K562 (cell line): ENCODE measurements around the gene CDC6. TPM values are rescaled to one million over a fixed set of nuclear protein-coding genes. Genes with fewer than 3 reads are reported as not detected.

ENCODE experiments used
- ATAC-seq: fragments of 200-7000 bp; cut with Tn5 transposase; 3 replicates; pipeline ENCODE4 v1.9.1; 2020; ENCODE audit warnings: moderate library complexity
- BruUV-seq: library from RNA; stranded (reverse); fragments of 400-500 nt; replicated peaks from 2 replicates; lab custom pipeline; 2021; lab: Mats Ljungman, UMichigan
- CTCF ChIA-PET: fragments of 300-600 bp; formaldehyde crosslinking; extraction: SDS; loops from one replicate; lab custom pipeline; 2021; ENCODE audit warnings: low intra/inter-chr PET ratio; lab: Yijun Ruan, JAX
- POLR2A ChIA-PET: fragments of 300-600, 350-650 bp; sonication (Branson Sonifier 250); formaldehyde crosslinking; extraction: SDS; loops from one replicate; lab custom pipeline; 2021; ENCODE audit warnings: antibody characterized with exemption, inconsistent platforms; lab: Yijun Ruan, JAX
- DNase-seq, 4 experiments: peaks; one replicate each; pipeline versions ENCODE4 v3.0.0 to v3.0.0-alpha.2; 2011 to 2018; ENCODE audit warnings: low spot score in 3 of 4, mixed read lengths in 3 of 4; ENCODE audit errors: extremely low read depth in 1 of 4
- FAIRE-seq: peaks from 2 replicates; lab custom pipeline; 2011; peaks lifted over from hg19 to GRCh38; lab: Jason Lieb, UNC
- H2AFZ ChIP-seq: 2 replicates; pipeline ENCODE4 v1.6.0; 2011; ENCODE audit warnings: low read depth, low read length, control low read depth, inconsistent platforms
- H3K27ac ChIP-seq: fragments of 200-600 bp; 3 replicates; pipeline ENCODE4 v1.8.0; 2011; ENCODE audit warnings: low read depth, mild to moderate bottlenecking, control low read depth, inconsistent platforms, low read length, moderate library complexity, mixed read lengths; ENCODE audit errors: extremely low read depth
- H3K27me3 ChIP-seq, 2 experiments: fragments of 300-600 bp in 1 of 2; 2 replicates in 1 of 2; 3 replicates in 1 of 2; pipeline versions ENCODE4 v1.6.0 to v1.8.0; 2011; ENCODE audit warnings: inconsistent platforms in 2 of 2, low read length in 2 of 2, mild to moderate bottlenecking in 1 of 2, mixed read lengths in 1 of 2, moderate library complexity in 1 of 2; ENCODE audit not compliant: control insufficient read depth in 2 of 2, insufficient read depth in 2 of 2
- H3K36me3 ChIP-seq: fragments of 300-600 bp; 3 replicates; pipeline ENCODE4 v1.8.0; 2011; ENCODE audit warnings: mild to moderate bottlenecking, low read length, inconsistent platforms; ENCODE audit not compliant: control insufficient read depth, insufficient read depth
- H3K4me1 ChIP-seq, 2 experiments: fragments of 200-600 bp in 1 of 2; replicated peaks in 1 of 2; 2 replicates in 1 of 2; 3 replicates in 1 of 2; pipeline versions ENCODE4 v1.5.1 to v1.8.0; 2011; ENCODE audit warnings: inconsistent platforms in 2 of 2, low read length in 2 of 2, mild to moderate bottlenecking in 1 of 2, mixed read lengths in 1 of 2, moderate library complexity in 1 of 2; ENCODE audit not compliant: control insufficient read depth in 2 of 2, insufficient read depth in 2 of 2
- H3K4me2 ChIP-seq: 2 replicates; pipeline ENCODE4 v1.6.1; 2011; ENCODE audit warnings: low read length, control low read depth, inconsistent platforms, mixed read lengths; ENCODE audit not compliant: insufficient read depth
- H3K4me3 ChIP-seq: fragments of 200-600 bp; sonication (generic), shearing (Covaris generic); 2 replicates; pipeline ENCODE4 v1.5.1; 2016; ENCODE audit warnings: control low read depth, inconsistent platforms
- H3K79me2 ChIP-seq: fragments of 200-600 bp; 3 replicates; pipeline ENCODE4 v1.8.0; 2011; ENCODE audit warnings: low read length, inconsistent platforms; ENCODE audit not compliant: control insufficient read depth, insufficient read depth
- H3K9ac ChIP-seq, 2 experiments: 2 replicates each; pipeline versions ENCODE4 v1.6.0 to v1.6.1; 2011; ENCODE audit warnings: low read depth in 2 of 2, low read length in 2 of 2, control low read depth in 1 of 2, inconsistent platforms in 1 of 2, mild to moderate bottlenecking in 1 of 2, mixed read lengths in 1 of 2; ENCODE audit not compliant: insufficient read depth in 1 of 2
- H3K9me1 ChIP-seq: one replicate; pipeline ENCODE4 v1.6.0; 2011; ENCODE audit warnings: inconsistent platforms, mild to moderate bottlenecking, low read length, moderate library complexity; ENCODE audit not compliant: control insufficient read depth, insufficient read depth
- H3K9me3 ChIP-seq: replicated peaks from 2 replicates; pipeline ENCODE4 v1.5.1; 2011; ENCODE audit warnings: low read depth, low read length, inconsistent platforms; ENCODE audit not compliant: control insufficient read depth, insufficient read depth
- H4K20me1 ChIP-seq: replicated peaks from 2 replicates; pipeline ENCODE4 v1.6.1; 2011; ENCODE audit warnings: low read length, inconsistent platforms, mixed read lengths; ENCODE audit not compliant: control insufficient read depth, insufficient read depth
- ATF1 ChIP-seq, 2 experiments: fragments of 450-650 bp in 1 of 2; IDR thresholded peaks; 2 replicates each; pipeline ENCODE4 v1.6.1; 2016; ENCODE audit warnings: missing compliant biosample characterization in 1 of 2, missing genetic modification characterization in 1 of 2
- BMI1 ChIP-seq: fragments of 150-350 bp; IDR thresholded peaks from 2 replicates; pipeline ENCODE4 v1.6.1; 2014; ENCODE audit warnings: low read length
- CBFA2T2 ChIP-seq: fragments of 450-650 bp; conservative IDR thresholded peaks from 2 replicates; pipeline ENCODE4 v1.6.1; 2017; ENCODE audit warnings: mild to moderate bottlenecking
- CSDE1 ChIP-seq, 2 experiments: fragments of 450-650 bp; IDR thresholded peaks; 2 replicates each; pipeline ENCODE4 v1.6.1; 2016; ENCODE audit warnings: mild to moderate bottlenecking in 1 of 2
- HDAC8 ChIP-seq: fragments of 450-650 bp; IDR thresholded peaks from 2 replicates; pipeline ENCODE4 v1.6.1; 2016; ENCODE audit warnings: mild to moderate bottlenecking, missing genetic modification characterization, moderate library complexity, missing compliant biosample characterization
- KDM1A ChIP-seq, 2 experiments: fragments of 450-650 bp; IDR thresholded peaks; 2 replicates each; pipeline ENCODE4 v1.6.1; 2016; ENCODE audit warnings: mild to moderate bottlenecking in 2 of 2
- MCM5 ChIP-seq: fragments of 450-650 bp; IDR thresholded peaks from 2 replicates; pipeline ENCODE4 v1.6.1; 2016; ENCODE audit warnings: low read depth
- MEIS2 ChIP-seq: fragments of 450-650 bp; IDR thresholded peaks from 2 replicates; pipeline ENCODE4 v1.6.1; 2014; ENCODE audit warnings: mild to moderate bottlenecking; ENCODE audit not compliant: partially characterized antibody
- NKRF ChIP-seq: fragments of 450-650 bp; IDR thresholded peaks from 2 replicates; pipeline ENCODE4 v1.6.1; 2016; ENCODE audit warnings: borderline replicate concordance
- PKNOX1 ChIP-seq: fragments of 450-650 bp; IDR thresholded peaks from 2 replicates; pipeline ENCODE4 v1.6.1; 2016
- PTRF ChIP-seq: fragments of 450-650 bp; IDR thresholded peaks from 2 replicates; pipeline ENCODE4 v1.6.1; 2016; ENCODE audit warnings: mild to moderate bottlenecking, missing genetic modification characterization, missing compliant biosample characterization
- RBM14 ChIP-seq: fragments of 200-400 bp; formaldehyde crosslinking; IDR thresholded peaks from 2 replicates; pipeline ENCODE4 v1.6.1; 2018; ENCODE audit warnings: low read depth, mild to moderate bottlenecking, low read length, moderate library complexity, borderline replicate concordance; ENCODE audit not compliant: insufficient read depth
- STAG1 ChIP-seq: sonication (generic); formaldehyde crosslinking; IDR thresholded peaks from 2 replicates; pipeline ENCODE4 v1.5.0; 2020; ENCODE audit warnings: missing genetic modification reagents, borderline replicate concordance
- ZBTB7A ChIP-seq: IDR thresholded peaks from 2 replicates; pipeline ENCODE4 v1.6.1; 2011; ENCODE audit warnings: low read depth, mild to moderate bottlenecking, low read length, moderate library complexity, borderline replicate concordance; ENCODE audit not compliant: control insufficient read depth
- ZNF165 ChIP-seq: fragments of 250-450 bp; sonication (Bioruptor Pico); IDR thresholded peaks from 2 replicates; pipeline ENCODE4 v1.4.0; 2020; ENCODE audit warnings: borderline replicate concordance
- WGBS: fragments of 100-300 bp; shearing (Covaris generic); methylation state at CpG from one replicate; pipeline ENCODE4 v1.1.6; 2016; ENCODE audit warnings: low coverage, mixed read lengths; ENCODE audit not compliant: insufficient coverage; ENCODE audit errors: missing lambda C conversion rate; 5-methylcytosine and 5-hydroxymethylcytosine counted together
- in situ Hi-C: fragments of 300-500 bp; cut with MboI; formaldehyde crosslinking; loops from 4 replicates; pipeline ENCODE4 v1.15.0; 2018; ENCODE audit warnings: inconsistent platforms, mixed read lengths
- intact Hi-C: fragments of 100-400 bp; cut with micrococcal nuclease; formaldehyde crosslinking; loops from 2 replicates; pipeline ENCODE4 v1.14.2; 2022
- polyA plus RNA-seq, 8 experiments: library from polyadenylated mRNA; depleted of rRNA in 4 of 8; stranded (reverse) in 5 of 8; unstranded in 3 of 8; fragments of >200 nt; fragmentation: Nextera tagmentation in 2 of 8; fragmentation: Illumina TruSeq in 1 of 8; extraction: Ambion mirVana in 2 of 8; extraction: Trizol in 1 of 8; gene quantifications; 2 replicates each; pipeline versions ENCODE4 v1.2.1 to v1.2.3, GENCODE V29; 2011 to 2014; ENCODE audit warnings: inconsistent platforms in 1 of 8, missing spikeins in 1 of 8
- total RNA-seq, 7 experiments: library from RNA; depleted of rRNA in 6 of 7; stranded (reverse); fragments of >200 nt in 6 of 7; fragmentation: Illumina TruSeq in 2 of 7; extraction: Trizol in 2 of 7; gene quantifications; 2 replicates each; pipeline versions ENCODE4 v1.2.1 to v1.2.3, GENCODE V29; 2011 to 2021; ENCODE audit warnings: low replicate concordance in 1 of 7

Gene CDC6
- total and polyA plus RNA-seq, 9 of the 15 experiments (the other 6 are each of a cell fraction or from before 2014, with no cell fraction given) = 29.6 to 141 (median 106) TPM

- no peak for TF ChIP-seq MCM5
Observed at GRCh38 chr17:40349477-40349894, 61.8 kb downstream of the CDC6 start (continued).

- no peak for FAIRE-seq
- no peaks in the 10 kb centered on the region for H3K27me3 ChIP-seq
- peaks cover 53% of the 10 kb centered on the region; the same call in 2 of the 3 replicates for H3K36me3 ChIP-seq
- 0 out of 2 replicates have a peak, but pooled peaks cover 3% of the 10 kb centered on the region for H4K20me1 ChIP-seq
- H3K4me1 ChIP-seq = peaks cover 28 to 67% of the 10 kb centered on the region in 2 experiments
- no peak overlapping the region for H2AFZ ChIP-seq
- H3K9me1 ChIP-seq = no peaks in the 10 kb centered on the region
- H3K27ac ChIP-seq = no peak overlapping the region
- H3K79me2 ChIP-seq = peaks cover 38% of the 10 kb centered on the region
- ChIA-PET POLR2A (interaction anchor here (1.3 kb wide), 1 partner anchor 13 kb away, joined by 4 read pairs; no protein-coding TSS in a partner anchor), CTCF (interaction anchor here (0.8 kb wide), 1 partner anchor 49 kb away, joined by 3 read pairs; no protein-coding TSS in a partner anchor)
- intact Hi-C loops (loop anchor here (10.0 kb wide), 1 partner anchor 335 kb away; the partner anchor contains the start of gene CSF3), in situ Hi-C loops (loop anchor here (5.0 to 10.0 kb wide), 3 partner anchors 48 to 335 kb away; partner anchors contain the start of gene CSF3)
- no peaks in the 10 kb centered on the region for H3K9me3 ChIP-seq
- H3K4me2 ChIP-seq = no peak overlapping the region
- WGBS = 69% methylated on average over 19 of the region's 19 CpGs
- H3K9ac ChIP-seq = peak overlapping the region in 1 of 2 experiments; percentile 59; a peak in 1 of 4 replicates
- ATAC-seq = no peak
- DNase-seq = peak in 1 of 4 experiments; percentile 47
- no peak overlapping the region for H3K4me3 ChIP-seq
- BruUV-seq = no TSS peak
- no peak for TF ChIP-seq ZNF165 (CRISPR knock-in tag)
- peak; percentile 23; the same call in 1 of the 2 replicates for TF ChIP-seq BMI1
- TF ChIP-seq ATF1 (CRISPR knock-in tag; IDR thresholded peaks at IDR 0.05) = no peak
- TF ChIP-seq ATF1 (tag; IDR thresholded peaks at IDR 0.05) = 0 out of 2 replicates have a peak, but pooled peaks have one; percentile 16
- peak in 1 of 2 experiments; percentile 77; a peak in 1 of 4 replicates for TF ChIP-seq KDM1A (IDR thresholded peaks at IDR 0.05)
- no peak for TF ChIP-seq RBM14
- no peak for TF ChIP-seq PTRF (tag)
- no peak for TF ChIP-seq STAG1 (CRISPR knock-in tag)
- TF ChIP-seq MEIS2 = peak; percentile 88
- no peak for TF ChIP-seq NKRF
- peak; percentile 90 for TF ChIP-seq PKNOX1
- TF ChIP-seq CSDE1 (IDR thresholded peaks at IDR 0.05) = peak in 1 of 2 experiments; percentile 53; a peak in 1 of 4 replicates
- 0 out of 2 replicates have a peak, but pooled peaks have one; percentile 61 for TF ChIP-seq ZBTB7A
- no peak for TF ChIP-seq HDAC8 (tag)
- TF ChIP-seq CBFA2T2 = no peak
Observed at GRCh38 chr17:40349895-40350688, 62.4 kb downstream of the CDC6 start.
